Thoracic aorta (tissue), 2 donors: ENCODE data around the gene SUSD2. TPM values are rescaled to one million over a fixed set of nuclear protein-coding genes. Genes with fewer than 3 reads are reported as not detected.

Source experiments
- ATAC-seq: fragments of 150-250 bp; one replicate; pipeline ENCODE4 v1.8.0; 2017; ENCODE audit warnings: low read depth; ENCODE audit not compliant: insufficient number of reproducible peaks, low FRiP score
- DNase-seq: peaks from one replicate; pipeline ENCODE4 v3.0.0-alpha.2; 2020; ENCODE audit warnings: low spot score
- H3K27ac ChIP-seq, 2 donors: fragments of 200-600 bp; sonication (generic); 1 replicate in 1 of 2; 2 replicates in 1 of 2; pipeline ENCODE4 v1.5.1; 2016; ENCODE audit warnings: mild to moderate bottlenecking in 2 of 2, moderate library complexity in 2 of 2
- H3K27me3 ChIP-seq: fragments of 200-600 bp; sonication (generic); replicated peaks from 2 replicates; pipeline ENCODE4 v1.6.0; 2016; ENCODE audit warnings: mild to moderate bottlenecking; ENCODE audit not compliant: insufficient read depth
- H3K36me3 ChIP-seq: fragments of 200-600 bp; sonication (generic); one replicate; pipeline ENCODE4 v1.5.1; 2016
- H3K4me1 ChIP-seq, 2 donors: fragments of 200-600 bp; sonication (generic); 1 replicate in 1 of 2; 2 replicates in 1 of 2; pipeline versions ENCODE4 v1.5.1 to v1.6.0; 2016; ENCODE audit warnings: low read depth in 2 of 2, mild to moderate bottlenecking in 1 of 2; ENCODE audit not compliant: control insufficient read depth in 1 of 2
- H3K4me3 ChIP-seq: fragments of 200-600 bp; sonication (generic); 2 replicates; pipeline ENCODE4 v1.5.1; 2016; ENCODE audit warnings: mild to moderate bottlenecking
- H3K9me3 ChIP-seq: fragments of 200-600 bp; sonication (generic); 2 replicates; pipeline ENCODE4 v1.5.1; 2016
- CTCF ChIP-seq: fragments of 200-600 bp; sonication (generic); IDR thresholded peaks from one replicate; pipeline ENCODE4 v1.5.1; 2019; ENCODE audit warnings: antibody characterized with exemption
- total RNA-seq, 2 donors: library from RNA; depleted of rRNA; stranded (reverse); fragments of >200 nt; gene quantifications; one replicate each; pipeline versions ENCODE4 v1.1.0 to v1.2.3, GENCODE V29; 2016

SUSD2 gene
- total RNA-seq, 2 donors from 2014 or later, result 16.8 to 43.2 TPM

- DNase-seq, result no peak
- Histone ChIP-seq H3K27ac (peak overlapping the region; percentile 87 to 91), H3K27me3 (no peaks in the 10 kb centered on the region), H3K9me3 (no peaks in the 10 kb centered on the region), H3K4me3 (peak overlapping the region; percentile 57), H3K36me3 (no peaks in the 10 kb centered on the region), H3K4me1 (peaks cover 38 to 71% of the 10 kb centered on the region in 2 donors)
- peak; percentile 54 for ATAC-seq
- no peak for TF ChIP-seq CTCF
Measured at GRCh38 chr22:24146791-24147353, 34.4 kb upstream of the SUSD2 start.

DNA sequence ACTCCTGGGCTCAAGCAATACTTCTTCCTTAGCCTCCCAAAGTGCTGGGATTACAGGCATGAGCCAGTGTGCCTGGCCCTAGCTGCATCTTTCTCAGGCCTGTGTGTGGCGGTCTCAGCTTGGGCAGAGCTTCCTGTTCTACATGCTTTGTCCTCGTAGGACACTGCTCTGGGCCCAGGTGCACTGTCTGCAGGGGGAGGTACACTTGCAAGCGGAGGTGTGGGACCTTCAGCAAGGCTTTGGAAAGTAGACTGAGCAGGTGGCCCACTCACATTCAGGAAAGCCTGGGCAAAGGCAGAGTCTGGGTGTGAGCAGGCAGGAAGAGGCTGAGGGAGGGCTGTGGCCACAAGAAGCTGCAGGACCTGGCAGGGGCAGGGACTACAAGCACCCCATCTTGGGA is 33.6 kb upstream of the SUSD2 start:
- Histone ChIP-seq H3K4me3 (peak overlapping the region; percentile 33), H3K9me3 (no peaks in the 10 kb centered on the region), H3K27me3 (no peaks in the 10 kb centered on the region), H3K4me1 (peaks cover 35 to 63% of the 10 kb centered on the region in 2 donors), H3K36me3 (no peaks in the 10 kb centered on the region), H3K27ac (peak overlapping the region; percentile 73 to 91)
- no peak for TF ChIP-seq CTCF
- ATAC-seq (no peak), DNase-seq (no peak)

DNA sequence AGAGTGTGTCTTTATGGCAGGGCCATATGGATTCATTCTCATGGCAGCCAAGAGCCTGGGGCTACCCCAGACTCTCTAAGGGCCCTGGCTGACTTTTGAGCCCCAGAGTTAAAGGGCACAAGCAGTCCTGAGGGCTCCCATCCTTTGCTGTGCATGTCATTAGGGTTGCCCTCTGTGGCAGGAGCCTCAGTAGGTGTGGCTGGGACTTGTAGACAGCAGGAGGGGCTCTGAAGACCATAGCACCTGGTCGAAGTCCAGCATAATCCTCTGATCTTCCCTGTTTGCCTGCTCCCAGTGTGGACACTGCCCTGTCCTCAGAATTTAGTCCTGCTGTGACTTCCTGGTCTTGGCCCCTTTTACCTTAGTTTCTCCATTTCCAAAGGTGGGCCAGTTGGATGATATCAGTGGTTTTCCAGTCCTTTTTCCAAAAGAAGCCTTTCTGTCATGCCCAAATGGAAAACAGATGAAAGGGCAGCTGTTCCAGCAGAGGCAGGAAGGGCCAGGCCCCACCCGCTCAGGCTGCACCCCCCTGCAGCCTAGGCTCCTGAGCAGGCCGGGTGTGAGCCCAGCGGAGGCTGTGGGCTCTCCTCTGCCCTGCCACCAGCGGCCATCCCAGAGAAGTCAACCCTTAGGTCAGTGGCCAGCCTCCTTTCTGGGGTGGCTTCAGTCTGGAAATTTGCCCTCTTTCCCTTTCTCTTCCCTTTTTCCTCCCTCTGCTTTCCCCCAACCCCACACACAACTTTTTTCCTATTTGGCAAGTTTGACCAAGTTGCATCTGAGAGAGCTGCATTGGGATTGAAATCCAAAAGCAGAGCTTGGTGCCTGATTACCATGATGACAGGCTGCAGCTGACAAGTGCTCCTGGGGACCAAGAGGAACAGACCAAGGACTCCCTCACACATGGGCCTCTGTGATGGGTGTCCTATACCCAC is 32.8 kb upstream of the SUSD2 start:
- DNase-seq (no peak), ATAC-seq (no peak)
- no peaks in the 10 kb centered on the region for H3K27me3 ChIP-seq
- TF ChIP-seq CTCF, result no peak
- no peaks in the 10 kb centered on the region for H3K9me3 ChIP-seq
- peaks cover 35 to 57% of the 10 kb centered on the region in 2 donors for H3K4me1 ChIP-seq
- no peak overlapping the region for H3K4me3 ChIP-seq
- peak overlapping the region; percentile 73 to 91 for H3K27ac ChIP-seq
- H3K36me3 ChIP-seq, result no peaks in the 10 kb centered on the region

GRCh38 chr22:24149198-24149590 is 32.1 kb upstream of the SUSD2 start:
- Histone ChIP-seq H3K9me3 (no peaks in the 10 kb centered on the region), H3K27ac (peak overlapping the region; percentile 73 to 91), H3K4me3 (no peak overlapping the region), H3K36me3 (no peaks in the 10 kb centered on the region), H3K4me1 (peaks cover 31 to 50% of the 10 kb centered on the region in 2 donors), H3K27me3 (no peaks in the 10 kb centered on the region)
- TF ChIP-seq CTCF, result no peak
- ATAC-seq (no peak), DNase-seq (no peak)

DNA sequence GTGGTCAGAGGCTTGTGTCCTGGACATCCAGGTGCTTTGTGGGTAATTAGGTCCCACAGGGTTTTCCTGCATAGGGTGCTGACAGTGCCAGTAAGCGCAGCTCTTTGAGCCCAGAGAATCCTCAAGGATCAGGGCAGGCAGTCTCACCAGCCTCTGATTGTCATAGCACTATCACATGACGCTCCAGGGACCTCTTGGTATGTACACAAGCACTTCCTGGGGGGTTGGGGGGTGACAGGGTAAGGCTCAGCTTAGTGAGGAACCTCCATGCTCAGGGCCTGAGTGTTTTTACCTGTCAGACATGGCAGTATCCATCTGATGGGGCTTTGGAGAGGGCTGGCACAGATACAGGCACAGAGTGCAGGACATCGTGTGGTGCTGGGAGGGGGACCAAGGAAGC is 27.9 kb upstream of the SUSD2 start:
- ATAC-seq, result no peak
- no peak for TF ChIP-seq CTCF

More for the DNA sequence above, 27.9 kb upstream of the SUSD2 start:
- no peak for DNase-seq
- Histone ChIP-seq H3K9me3 (no peaks in the 10 kb centered on the region), H3K36me3 (no peaks in the 10 kb centered on the region), H3K27ac (no peak overlapping the region), H3K4me3 (no peak overlapping the region), H3K4me1 (peaks cover 21 to 38% of the 10 kb centered on the region in 2 donors), H3K27me3 (no peaks in the 10 kb centered on the region)
